ENCODE measurements around the gene NCK1. TPM values are rescaled to one million over a fixed set of nuclear protein-coding genes. Genes with fewer than 3 reads are reported as not detected.

NCK1 gene
- total RNA-seq, 4 donors from 2014 or later: 11.9 to 48.7 (median 33.5) TPM

DNA sequence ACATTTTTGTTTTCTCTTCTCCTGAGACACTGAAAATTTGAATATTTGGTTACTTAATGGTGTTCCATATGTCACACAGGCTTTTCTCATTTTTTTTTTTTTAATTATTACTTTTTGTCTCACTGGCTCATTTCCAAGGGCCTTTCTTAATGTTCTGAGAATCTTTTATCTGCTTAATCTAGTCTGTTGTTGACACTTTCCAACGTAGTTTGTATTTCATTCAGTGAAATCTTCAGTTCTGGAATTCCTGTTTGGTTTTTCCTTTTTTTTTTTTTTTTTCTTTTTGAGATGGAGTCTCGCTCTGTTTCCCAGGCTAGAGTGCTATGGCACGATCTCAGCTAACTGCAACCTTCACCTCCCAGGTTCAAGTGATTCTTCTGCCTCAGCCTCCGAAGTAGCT lies 42.7 kb downstream of the NCK1 start:
- H3K4me1 ChIP-seq: peaks cover 0 to 8% (median 0%) of the 10 kb centered on the region in 4 donors
- peaks cover 0 to 10% (median 0%) of the 10 kb centered on the region in 4 donors for H3K9me3 ChIP-seq
- no peaks in the 10 kb centered on the region for H3K27me3 ChIP-seq
- DNase-seq: no peak
- no peaks in the 10 kb centered on the region for H3K36me3 ChIP-seq
- no peak for TF ChIP-seq POLR2A (IDR thresholded peaks at IDR 0.05)
- TF ChIP-seq, protein P1, sequence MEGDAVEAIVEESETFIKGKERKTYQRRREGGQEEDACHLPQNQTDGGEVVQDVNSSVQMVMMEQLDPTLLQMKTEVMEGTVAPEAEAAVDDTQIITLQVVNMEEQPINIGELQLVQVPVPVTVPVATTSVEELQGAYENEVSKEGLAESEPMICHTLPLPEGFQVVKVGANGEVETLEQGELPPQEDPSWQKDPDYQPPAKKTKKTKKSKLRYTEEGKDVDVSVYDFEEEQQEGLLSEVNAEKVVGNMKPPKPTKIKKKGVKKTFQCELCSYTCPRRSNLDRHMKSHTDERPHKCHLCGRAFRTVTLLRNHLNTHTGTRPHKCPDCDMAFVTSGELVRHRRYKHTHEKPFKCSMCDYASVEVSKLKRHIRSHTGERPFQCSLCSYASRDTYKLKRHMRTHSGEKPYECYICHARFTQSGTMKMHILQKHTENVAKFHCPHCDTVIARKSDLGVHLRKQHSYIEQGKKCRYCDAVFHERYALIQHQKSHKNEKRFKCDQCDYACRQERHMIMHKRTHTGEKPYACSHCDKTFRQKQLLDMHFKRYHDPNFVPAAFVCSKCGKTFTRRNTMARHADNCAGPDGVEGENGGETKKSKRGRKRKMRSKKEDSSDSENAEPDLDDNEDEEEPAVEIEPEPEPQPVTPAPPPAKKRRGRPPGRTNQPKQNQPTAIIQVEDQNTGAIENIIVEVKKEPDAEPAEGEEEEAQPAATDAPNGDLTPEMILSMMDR (IDR thresholded peaks at IDR 0.05): no peak
- no peak overlapping the region for H3K4me3 ChIP-seq
- H3K27ac ChIP-seq: no peak overlapping the region

DNA sequence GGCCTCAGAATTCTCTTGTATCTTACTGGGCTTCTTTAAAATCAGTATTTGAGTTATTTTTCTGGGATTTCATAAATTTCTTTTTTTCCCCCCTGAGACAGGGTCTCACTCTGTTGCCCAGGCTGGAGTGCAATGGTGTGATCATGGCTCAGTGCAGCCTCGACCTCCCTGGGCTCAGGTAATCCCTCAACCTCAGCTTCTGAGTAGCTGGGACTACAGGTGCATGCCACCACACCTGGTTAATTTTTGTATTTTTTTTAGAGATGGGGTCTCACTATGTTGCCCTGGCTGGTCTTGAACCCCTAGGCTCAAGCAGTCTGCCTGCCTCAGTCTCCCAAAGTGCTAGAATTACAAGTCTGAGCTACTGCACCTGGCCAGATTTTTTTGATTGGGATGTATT lies 43.5 kb downstream of the NCK1 start:
- Histone ChIP-seq H3K27ac (no peak overlapping the region), H3K27me3 (no peaks in the 10 kb centered on the region), H3K4me3 (no peak overlapping the region), H3K36me3 (no peaks in the 10 kb centered on the region), H3K9me3 (peaks cover 0 to 10% (median 0%) of the 10 kb centered on the region in 4 donors), H3K4me1 (peaks cover 0 to 8% (median 0%) of the 10 kb centered on the region in 4 donors)
- TF ChIP-seq, protein P1 (IDR thresholded peaks at IDR 0.05): no peak
- no peak for TF ChIP-seq POLR2A (IDR thresholded peaks at IDR 0.05)
- DNase-seq: no peak

DNA sequence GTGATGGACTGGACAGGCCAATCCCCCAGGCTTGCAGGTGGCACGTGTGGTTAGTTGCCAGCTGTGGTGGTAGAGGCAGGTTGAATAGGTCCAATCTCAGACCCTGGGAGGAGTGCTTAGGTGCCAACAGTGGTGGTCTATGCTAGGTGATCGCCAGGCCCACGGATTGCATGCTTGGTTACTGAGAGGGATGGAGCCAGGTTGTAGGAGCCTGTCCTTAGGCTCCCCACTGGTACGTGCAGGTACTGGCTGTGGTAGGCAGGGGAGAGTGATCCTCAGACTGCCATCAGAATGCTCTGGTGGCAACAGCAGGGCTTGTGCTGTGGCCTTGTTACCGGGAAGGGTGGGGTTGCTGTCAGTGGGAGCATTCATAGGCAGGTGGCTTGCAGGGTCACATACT lies 44.7 kb downstream of the NCK1 start:
- Histone ChIP-seq H3K27me3 (no peaks in the 10 kb centered on the region), H3K4me1 (peaks cover 0 to 8% (median 0%) of the 10 kb centered on the region in 4 donors), H3K36me3 (no peaks in the 10 kb centered on the region), H3K27ac (no peak overlapping the region), H3K4me3 (no peak overlapping the region), H3K9me3 (peaks cover 0 to 10% (median 0%) of the 10 kb centered on the region in 4 donors)
- DNase-seq: no peak
- TF ChIP-seq POLR2A (IDR thresholded peaks at IDR 0.05): no peak

GRCh38 chr3:136908297-136908696 lies 46.3 kb downstream of the NCK1 start:
- Histone ChIP-seq H3K36me3 (no peaks in the 10 kb centered on the region), H3K4me1 (peaks cover 0 to 8% (median 0%) of the 10 kb centered on the region in 4 donors), H3K9me3 (peaks cover 0 to 10% (median 0%) of the 10 kb centered on the region in 4 donors), H3K27me3 (no peaks in the 10 kb centered on the region), H3K27ac (no peak overlapping the region), H3K4me3 (no peak overlapping the region)
- no peak for DNase-seq
- no peak for TF ChIP-seq POLR2A (IDR thresholded peaks at IDR 0.05)
- TF ChIP-seq, protein P1 (IDR thresholded peaks at IDR 0.05): no peak

DNA sequence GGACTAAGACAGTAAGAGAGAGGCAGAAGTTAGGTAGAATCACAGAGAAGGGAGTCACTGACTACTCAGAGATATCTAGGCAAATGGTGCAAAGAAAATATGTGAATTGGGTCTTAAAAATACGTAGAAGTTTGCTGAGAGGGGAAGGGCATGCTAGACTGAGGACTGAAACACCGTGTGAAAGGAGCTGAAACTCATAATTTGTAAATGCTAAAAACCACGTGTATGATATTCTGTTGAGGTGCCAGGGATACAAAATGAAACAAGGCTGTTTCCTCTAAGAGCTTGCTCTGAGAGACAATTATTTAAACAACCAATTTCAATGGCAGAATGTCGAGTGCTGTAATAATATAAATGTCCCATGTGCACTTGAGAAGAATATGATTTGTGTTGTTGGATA lies 47.2 kb downstream of the NCK1 start:
- no peak for DNase-seq
- peaks cover 0 to 3% (median 0%) of the 10 kb centered on the region in 4 donors for H3K9me3 ChIP-seq
- no peak overlapping the region for H3K27ac ChIP-seq
- H3K36me3 ChIP-seq: no peaks in the 10 kb centered on the region
- peaks cover 0 to 8% (median 0%) of the 10 kb centered on the region in 4 donors for H3K4me1 ChIP-seq
- TF ChIP-seq, protein P1 (IDR thresholded peaks at IDR 0.05): no peak
- no peak for TF ChIP-seq POLR2A (IDR thresholded peaks at IDR 0.05)
- no peaks in the 10 kb centered on the region for H3K27me3 ChIP-seq
- H3K4me3 ChIP-seq: no peak overlapping the region

DNA sequence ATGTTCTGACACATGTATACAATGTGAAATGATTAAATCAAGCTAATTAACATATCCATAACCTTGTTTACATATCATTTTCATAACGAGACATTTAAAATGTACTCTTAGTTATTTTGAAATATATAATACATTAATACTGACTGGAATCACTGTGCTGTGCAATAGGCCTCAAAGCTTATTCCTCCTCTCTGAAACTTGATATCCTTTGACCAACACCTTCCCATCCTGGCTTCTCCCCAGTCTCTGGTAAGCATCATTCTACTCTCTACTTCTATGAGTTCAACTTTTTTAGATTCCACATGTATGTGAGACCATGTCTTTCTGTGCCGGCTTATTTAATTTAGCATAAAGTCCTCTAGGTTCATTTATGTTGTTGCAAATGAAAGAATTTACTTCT lies 48.7 kb downstream of the NCK1 start:
- no peak for DNase-seq
- TF ChIP-seq, protein P1 (IDR thresholded peaks at IDR 0.05): no peak
- TF ChIP-seq POLR2A (IDR thresholded peaks at IDR 0.05): no peak

More for the DNA sequence above, 48.7 kb downstream of the NCK1 start:
- no peak overlapping the region for H3K4me3 ChIP-seq
- no peaks in the 10 kb centered on the region for H3K36me3 ChIP-seq
- H3K27ac ChIP-seq: no peak overlapping the region
- H3K9me3 ChIP-seq: no peaks in the 10 kb centered on the region
- no peaks in the 10 kb centered on the region for H3K27me3 ChIP-seq
- H3K4me1 ChIP-seq: peaks cover 0 to 8% (median 0%) of the 10 kb centered on the region in 4 donors
